Activated T-cell treated with anti-CD3 and anti-CD28 coated beads for 48 hours (primary cell): Measurements from ENCODE around the gene SAMD8.

ENCODE experiments used
- DNase-seq: peaks from one replicate; pipeline ENCODE4 v3.0.0-alpha.2; 2020; ENCODE audit warnings: low read depth

The SAMD8 gene

DNA sequence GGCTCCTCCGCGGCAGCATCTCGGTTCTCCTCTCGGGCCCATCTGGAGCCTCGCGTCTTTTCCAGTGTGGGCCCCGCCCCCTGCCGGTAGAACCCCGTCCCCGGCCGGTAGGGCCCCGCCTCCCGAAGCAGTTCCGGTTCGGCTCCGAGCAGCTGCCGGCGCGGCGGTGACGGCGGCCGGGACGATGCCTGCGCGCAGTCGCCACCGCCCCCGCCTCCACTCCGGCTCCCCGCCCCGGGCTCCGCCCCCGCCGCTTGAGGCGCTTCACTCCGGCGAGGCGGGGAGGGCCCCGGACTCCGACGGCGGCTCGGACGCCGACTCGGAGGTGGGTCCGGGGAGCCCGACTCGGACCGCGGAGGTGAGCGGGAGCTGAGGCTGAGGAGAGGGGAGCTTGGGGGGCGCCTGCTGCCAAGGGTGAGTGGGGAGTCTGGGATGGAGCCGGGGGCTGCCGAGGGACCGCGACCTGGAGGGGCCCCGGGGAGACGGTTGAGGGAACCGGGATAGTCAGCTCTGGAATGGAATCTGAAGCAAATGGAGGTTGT, at the start of gene SAMD8:
TSS of gene SAMD8 (plus strand) at position 292 of the 542 bp plus-strand sequence. CDS start 38,873 bp downstream, outside the sequence.
- DNase-seq = peak; percentile 97

DNA sequence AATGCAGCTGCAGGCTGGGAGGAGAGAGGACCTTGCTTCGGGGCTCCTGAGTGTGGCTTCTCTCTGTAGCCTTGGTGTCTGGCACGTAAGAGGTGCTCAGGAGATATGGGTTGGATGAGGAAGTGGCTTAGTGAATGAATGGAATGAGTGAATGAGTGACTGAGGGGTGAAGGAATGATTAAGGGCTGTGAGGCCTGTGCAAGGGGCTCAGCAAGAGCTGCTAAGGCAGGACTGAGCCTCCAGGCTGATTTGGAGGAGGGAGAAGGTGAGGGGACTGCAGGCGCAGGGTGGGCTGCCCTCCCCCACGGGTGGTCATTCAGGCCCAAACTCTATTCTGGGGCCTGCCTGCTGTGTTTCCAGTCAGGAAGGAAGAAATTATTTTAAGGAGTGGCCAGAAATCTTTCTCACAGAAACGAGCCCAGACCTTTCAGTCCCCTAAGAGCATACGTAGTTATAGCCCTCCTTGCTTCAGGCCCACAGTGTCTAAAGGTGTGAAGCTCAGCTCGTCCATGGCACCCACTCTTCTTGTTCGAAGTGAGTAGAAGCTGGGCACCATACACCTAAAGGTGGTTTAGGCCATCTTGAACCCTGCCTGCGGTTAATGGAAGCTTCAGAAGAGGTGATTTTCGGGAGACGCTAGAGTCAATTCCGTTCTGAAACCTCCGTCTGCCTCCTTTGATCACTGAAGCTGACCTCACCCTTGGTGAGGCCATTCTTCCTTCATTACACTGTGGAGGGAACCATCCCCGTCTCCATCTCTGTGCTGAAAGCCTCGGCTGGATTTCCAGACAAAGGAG, 49.5 kb upstream of the SAMD8 start:
- DNase-seq = no peak

DNA sequence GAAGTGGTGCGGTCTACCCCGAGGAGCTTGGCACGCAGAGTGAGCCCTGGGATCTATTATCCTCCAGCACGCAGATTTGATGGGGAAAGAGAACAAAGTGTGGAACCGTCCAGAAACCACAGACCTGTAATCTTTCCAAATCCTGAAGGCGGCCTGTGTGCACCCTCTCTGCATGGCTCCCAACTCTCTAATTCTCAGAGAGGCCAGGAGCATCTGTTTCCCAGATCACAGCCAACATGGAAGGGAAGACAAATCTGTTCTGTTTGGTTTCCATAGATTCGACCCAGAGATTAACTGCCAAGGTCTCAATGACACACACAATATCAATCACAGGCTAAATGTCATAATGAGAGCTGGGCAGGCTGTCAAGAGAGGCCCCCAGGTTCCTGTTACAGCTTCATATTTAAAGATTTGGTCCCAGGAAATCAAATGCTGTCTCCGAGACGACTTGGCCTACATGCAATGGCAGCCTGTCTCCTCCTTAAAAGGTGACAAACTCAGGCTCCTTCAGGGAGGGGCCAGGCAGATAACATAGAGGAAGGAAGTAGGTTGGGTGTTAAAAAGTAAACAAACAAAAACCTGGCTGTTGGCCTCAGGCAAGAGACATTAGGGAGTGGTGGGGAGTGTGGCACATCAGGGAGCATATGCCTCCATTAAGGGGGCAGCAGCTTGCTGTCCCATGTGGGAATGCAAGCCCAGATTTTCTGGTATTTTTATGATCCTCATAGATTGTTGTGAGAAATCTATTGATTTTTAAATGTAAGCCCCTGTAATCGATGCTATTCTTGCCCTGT, 48.8 kb upstream of the SAMD8 start:
- DNase-seq = no peak

DNA sequence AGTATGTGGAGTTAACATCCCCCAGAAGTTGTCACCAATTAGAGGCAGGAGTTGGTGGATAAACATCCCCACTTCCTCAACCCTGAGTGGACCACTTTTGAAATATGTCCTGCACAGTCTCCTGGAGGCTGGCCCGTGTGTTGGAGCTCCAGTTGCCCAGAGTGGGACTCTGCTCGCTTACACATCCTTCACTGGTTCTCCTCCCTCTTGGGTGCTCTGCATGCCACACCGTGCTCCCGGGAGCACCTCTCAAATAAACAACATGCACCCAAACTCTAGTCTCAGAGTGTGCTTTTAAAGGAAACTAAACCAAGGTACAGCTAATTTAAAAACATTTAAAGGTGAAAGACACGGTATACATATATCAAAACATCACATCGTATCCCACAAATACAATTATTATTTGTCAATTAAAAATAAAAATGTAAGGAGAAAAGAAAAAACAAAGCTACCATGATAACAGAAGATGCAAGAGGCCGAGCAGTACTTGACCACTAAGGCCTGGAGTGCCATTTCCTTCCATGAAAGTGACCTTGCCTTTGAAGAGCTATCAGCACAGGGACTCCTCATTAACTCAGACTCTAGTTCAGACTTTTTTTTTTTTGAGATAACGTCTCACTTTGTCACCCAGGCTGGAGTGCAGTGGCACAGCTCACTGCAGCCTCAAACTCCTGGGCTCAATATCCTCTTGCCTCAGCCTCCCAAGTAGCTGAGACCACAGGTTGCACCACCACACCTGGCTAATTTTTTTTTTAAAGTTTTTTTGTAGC, 47.8 kb upstream of the SAMD8 start:
- no peak for DNase-seq

DNA sequence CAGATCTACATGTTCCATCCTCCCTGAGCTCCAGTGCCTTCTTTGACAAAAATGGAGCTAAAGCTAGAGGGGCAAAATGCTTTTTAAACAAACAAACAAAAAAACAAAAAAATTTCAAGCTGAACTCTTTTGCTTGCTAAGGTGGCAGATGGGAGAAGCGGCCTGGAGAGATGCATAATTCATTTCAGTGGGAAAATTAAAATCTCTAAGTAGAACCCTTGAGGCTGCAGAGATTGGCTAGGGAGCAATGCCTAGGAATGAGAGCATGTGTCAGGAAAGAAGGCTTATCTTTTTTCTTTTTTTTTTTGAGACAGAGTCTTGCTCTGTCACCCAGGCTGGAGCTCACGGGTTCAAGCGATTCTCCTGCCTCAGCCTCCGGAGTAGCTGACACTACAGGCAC, 46.4 kb upstream of the SAMD8 start:
- no peak for DNase-seq

DNA sequence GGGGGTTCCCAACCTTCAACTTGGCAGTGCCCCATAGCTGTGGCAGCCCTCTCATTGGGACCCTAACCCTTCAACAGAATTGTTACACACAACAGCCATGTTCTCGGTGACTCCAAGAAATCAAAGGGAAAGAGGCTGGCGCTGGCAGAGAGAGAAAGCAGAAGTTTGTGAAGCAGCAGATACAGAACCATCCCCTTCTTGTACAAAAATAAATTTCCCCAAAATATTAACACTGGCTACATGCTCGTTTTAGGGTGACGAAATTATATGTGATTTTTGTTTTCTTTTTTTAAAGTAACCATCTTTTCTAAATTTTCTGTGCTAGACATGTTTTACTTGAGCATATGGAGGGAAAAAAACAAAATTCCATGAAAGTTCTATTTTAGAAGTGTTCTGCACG, 45.2 kb upstream of the SAMD8 start:
- DNase-seq = no peak

DNA sequence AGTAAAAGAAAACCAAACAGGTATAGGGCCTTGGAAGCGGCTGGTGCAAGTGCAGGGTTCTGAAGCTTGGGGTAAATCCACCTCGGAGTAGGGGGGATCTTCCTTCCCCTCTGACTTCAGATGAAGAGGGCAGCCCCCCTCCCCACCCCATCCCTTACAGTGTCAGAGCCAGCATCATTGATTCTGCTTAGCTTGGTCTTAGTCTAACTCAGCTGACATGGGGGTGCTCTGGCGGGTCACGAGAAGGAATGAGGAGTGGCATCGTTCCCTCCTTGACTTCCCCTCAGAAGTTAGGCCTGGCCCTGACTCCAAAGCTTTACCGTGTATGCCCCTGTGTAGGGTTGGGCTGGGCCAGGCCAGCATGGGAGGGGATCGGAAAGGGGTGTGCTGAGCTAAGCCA, 44.2 kb upstream of the SAMD8 start:
- DNase-seq = no peak

DNA sequence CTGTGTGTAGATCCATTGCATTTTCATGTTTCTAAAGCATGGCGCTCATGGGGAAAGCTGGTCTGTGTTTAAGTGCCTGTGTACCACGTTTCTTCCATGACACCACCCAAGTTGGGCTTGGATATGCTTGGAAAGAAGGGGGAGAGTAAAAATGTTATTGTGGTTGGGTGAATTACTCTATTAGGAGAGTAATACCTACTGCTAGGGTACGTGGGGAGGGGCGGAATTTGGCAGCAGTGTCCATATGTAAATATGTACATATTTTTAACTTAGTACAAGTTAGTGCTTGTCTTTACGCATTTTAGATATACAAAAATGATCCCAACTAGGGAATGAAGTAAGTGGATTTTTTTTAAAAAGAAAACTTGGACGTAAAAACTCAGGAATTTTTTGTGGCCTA, 42.9 kb upstream of the SAMD8 start:
- no peak for DNase-seq

DNA sequence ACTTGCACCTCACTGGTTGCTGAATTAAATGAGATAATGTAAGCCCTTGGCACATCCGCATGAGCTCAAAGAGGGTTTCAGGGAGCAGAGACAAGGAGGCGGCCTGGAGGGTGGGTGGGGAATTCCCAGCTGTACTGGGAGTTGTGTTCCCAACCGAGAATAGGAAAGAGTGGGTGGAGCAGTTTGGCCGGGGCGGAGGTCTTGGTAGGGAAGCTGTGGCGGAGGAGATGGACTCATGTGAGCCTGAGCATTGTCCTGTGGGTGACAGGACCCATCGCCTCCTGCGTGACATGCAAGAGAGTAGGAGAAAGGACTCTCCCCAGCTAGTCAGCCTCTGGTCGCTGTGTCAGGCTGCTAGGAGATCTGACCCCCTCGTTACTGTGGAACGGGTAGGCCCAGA, 41.0 kb upstream of the SAMD8 start:
- DNase-seq = no peak

DNA sequence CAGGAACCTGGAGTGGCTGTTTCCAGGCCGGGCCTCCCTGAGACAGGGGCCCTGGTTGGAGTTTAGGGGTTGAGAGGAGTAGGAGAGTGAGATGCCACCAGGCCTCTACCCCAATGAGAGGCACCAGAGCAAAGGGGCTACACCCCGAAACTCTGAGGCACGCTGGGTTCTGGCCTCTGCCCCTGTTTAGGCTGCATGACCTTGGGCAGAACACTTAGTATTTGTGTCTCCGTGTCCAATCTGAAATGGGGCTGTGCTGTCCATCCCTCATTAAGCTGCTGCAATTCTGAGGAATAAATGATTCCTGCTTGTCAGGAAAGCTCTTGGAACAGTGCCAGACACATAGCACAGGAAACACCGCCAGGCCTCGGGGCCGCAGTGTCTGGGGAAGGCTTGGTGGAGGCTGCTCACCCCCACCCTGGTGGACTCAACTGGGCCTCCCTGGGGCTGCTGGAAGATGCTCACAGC, 40.5 kb upstream of the SAMD8 start:
- no peak for DNase-seq

DNA sequence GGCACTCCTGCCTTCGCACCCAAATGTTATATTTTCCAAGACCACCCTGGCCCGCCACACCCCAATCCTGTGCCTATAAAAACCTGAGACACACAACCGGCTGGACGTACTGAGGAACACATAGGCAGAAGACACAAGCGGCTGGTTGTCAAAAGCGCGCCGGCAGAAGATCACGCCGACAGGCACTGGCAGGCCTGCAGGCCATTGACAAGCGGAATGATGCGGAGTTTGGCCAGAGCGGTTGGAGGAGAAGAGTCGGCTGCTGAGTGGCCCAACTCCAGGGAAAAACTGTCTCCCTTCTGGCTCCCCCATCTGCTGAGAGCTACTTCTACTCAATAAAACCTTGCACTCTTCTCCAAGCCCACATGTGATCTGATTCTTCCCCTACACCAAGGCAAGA, 39.7 kb upstream of the SAMD8 start:
- no peak for DNase-seq

DNA sequence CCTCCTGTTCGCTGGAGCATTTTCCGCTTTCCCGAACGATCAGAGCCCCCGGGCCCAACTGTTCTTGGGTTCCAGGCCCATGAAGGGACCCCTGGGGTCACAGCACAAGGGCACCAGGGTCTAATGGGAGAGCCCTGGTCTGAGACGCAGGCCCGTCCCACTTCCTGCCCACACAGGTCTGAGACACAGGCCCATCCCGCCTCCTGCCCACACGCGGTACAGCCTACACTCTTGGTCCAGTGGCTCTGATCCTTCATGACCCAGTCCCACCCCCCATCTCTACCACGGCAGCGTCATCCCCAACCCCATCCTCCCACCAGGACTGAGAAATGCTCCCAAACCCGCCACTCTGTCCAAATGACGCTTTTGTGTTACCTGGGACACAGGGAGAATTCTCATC, 38.7 kb upstream of the SAMD8 start:
- DNase-seq = no peak

DNA sequence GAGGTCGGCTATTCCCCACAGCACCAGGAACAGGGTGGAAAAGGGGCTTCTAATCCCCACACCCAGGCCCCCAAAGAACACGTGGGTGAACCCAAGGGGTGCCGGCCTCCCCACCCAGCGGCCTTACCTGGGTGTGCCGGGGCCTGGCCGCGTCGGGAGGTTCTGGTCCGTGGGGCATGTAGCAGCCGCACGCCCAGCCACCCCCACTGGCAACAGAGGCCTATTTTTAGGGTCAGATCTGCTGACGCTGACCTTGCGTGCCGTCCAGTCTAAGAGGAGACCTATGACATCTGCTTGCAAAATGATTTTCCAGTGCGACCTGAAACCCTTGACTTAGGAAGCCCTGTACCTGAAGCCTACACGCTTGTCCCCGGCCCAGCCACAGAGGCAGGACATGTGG, 38.0 kb upstream of the SAMD8 start:
- DNase-seq = no peak

DNA sequence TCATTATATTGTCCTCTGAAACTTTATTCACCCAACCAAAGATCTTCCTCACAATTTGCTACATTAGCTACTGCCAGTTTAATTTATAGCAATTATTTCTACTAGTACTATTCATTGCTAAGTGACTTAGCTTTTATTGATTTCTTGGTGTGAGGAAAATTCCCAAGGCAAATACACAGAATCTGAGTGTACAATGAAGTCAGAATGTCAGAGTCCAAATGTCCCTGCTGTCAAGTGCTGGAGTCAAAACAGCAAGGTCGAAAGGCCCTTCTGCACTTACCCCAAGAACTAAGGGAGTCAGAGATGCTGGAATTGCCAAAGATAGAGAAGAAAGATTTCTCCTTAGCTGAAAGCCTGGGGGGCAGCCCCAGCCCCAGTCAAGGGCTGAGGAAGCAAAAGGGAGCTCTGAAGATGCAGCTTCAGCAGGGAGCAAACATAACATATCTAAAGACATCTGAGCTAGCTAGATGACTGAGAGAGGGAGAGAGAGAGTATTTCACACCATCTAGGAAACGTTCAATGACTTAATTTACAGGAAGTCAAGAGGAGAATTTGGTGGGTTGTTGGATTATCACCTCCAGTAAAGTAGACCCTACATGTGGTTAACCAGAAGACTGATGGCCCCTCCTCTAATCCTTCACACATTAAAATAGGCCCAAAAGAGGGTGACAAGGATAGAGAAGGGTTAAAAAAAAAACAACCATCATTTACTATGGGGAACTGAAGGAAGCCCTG, 36.6 kb upstream of the SAMD8 start:
- DNase-seq = no peak

DNA sequence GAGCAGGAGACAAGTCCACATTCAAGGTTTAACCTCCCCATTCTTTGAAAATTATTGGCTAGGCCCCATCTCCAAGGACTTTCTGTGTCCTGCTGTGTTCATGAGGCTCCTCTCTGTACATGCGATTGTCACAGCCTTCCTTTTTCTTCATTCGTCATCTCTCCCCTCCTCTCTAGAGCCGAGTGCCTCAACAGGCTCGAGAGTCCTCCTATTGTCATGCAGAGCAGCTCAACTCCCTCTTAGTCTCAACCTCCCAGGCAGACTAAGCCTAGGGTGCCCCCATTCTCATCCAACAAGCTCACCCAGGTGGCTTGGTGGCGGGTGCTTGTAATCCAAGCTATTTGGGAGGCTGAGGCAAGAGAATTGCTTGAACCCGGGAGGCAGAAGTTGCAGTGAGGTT, 35.1 kb upstream of the SAMD8 start:
- no peak for DNase-seq

DNA sequence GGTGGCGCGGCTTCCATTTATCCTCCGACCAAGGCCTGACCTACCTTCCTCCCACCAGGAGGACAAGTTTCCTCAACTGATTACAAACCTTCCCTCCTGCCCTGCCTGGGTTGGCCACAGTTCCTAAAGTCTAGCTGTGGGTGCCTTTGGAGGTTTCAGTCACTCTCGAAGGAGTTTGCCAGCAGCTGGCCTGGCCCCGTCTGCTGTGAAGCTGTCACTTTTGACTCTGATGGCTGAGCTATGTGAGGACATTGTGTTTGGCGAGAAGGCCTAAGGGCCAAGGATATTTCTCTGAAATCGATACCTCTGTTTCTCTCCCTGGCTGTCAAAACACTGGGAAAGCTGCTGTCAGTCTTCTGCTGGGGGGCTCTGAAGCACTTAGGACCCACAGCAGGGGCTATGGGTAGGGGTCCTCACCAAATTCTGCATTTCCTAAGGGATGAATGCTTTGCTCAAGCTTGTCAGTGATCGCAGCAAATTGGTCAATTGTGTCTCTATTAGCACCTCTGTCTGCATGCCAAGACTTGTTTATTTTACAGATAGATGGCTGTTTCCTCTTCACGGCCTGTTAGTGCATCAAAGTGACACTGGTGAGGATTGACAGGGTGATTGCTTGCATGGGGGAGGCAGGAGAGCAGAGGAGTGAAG, 31.9 kb upstream of the SAMD8 start:
- no peak for DNase-seq

DNA sequence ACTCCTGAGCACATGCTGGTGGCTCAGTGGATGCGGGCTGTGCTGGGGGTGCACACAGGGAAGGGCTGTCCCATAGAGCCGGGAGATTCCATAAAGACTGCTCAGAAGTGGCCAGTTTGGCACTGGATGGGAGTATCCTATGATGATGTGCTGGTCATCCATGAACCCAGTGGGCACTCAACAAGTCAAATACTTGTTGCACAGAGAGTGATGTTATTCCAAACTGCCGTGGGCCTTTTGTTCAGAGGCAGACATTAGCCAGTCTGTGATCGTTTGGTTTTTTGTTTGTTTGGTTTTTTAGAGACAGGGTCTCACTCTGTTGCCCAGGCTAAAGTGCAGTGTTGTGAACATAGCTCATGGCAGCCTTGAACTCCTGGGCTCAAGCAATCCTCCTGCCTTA, 30.9 kb upstream of the SAMD8 start:
- no peak for DNase-seq

DNA sequence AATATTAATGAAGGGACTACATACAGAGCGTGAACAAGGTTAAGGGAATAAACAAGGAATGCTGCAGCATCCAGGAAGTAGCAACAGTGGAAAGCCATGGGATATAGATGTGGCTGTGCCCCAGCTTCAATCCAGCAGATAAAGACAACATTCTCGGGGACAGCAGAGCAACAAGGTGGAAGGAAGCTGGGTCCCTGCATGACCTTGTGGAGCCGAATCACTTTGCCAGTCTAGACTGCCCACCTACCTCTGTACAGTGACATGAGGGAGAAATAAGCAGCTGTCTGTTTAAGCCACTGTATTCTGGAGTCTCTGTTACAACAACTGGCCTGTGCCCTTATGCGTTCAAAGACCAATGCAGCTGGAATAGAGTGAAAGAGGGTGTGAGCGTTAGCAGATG, 30.1 kb upstream of the SAMD8 start:
- DNase-seq = no peak

DNA sequence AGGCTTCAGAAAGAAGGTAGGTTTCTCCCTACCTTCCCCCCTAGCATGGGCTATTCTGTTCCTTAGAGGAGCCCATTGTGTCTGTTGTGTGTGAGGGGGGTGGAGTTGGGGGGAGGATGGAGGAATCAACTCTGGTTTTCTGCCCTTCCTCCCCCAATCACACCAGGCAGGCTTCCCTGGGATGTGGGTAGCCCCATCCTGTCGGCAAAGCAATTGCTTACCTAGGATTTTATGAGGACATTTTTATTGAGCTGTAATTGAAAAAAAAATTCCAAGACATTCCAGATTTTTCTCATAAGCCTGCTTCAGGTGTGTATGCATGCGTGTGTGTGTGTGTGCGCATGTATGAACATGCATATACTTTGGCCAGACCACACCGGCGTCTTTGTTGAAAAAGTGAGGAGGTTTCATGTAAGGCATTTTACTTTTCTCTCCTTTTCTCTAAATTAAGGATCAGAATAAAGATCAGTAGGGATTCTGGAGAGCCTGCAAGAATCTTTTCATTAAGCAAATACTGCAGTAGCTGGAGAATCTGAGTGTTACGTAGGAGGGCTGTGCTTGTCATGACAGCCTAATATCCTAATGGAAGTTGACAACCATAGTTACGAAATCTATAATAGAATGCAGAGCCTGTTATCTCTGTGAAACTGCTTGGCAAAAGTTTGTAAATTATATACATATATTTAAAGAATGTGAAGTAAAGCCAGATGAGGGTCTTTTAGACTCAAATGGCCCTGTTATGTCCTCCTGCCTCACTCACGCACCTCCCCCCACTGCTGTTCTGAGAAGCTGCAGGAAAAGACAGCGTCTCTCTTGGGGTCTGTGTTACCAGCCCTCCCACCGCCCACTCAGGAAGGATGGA, 27.3 kb upstream of the SAMD8 start:
- DNase-seq = no peak

DNA sequence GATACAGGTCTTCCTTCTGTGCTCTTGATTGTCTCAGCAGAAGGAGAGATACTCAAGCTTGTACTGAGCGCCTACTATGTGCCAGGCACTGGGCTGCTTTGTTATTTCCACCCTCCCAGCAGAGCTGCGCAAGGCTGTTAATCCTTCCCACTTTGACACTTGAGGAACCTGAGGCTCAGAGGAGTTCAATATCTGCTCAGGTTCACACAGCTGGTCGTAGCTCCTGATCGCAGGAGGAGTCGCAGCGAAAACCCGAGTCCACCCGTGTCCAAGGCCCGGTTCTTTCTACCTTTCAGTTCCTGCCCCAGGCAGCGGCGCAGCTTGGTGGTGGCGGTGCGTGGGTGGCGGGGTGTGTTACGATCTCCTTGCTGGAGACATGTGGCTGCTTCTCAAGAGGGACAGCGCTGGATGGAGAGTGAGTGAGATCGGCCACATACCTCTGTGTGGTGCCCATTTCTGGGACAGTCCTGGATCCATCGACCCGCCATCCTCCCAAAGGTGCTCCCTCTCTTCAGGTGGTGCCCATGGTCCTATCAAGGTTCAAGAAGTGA, 26.5 kb upstream of the SAMD8 start:
- DNase-seq = no peak
